Suppressor macrophage (primary cell): ENCODE results near the gene ATAT1.

Source experiments
- DNase-seq, 4 experiments: peaks; one replicate each; pipeline ENCODE4 v3.0.0-alpha.2; 2020 to 2022

The ATAT1 gene

DNA sequence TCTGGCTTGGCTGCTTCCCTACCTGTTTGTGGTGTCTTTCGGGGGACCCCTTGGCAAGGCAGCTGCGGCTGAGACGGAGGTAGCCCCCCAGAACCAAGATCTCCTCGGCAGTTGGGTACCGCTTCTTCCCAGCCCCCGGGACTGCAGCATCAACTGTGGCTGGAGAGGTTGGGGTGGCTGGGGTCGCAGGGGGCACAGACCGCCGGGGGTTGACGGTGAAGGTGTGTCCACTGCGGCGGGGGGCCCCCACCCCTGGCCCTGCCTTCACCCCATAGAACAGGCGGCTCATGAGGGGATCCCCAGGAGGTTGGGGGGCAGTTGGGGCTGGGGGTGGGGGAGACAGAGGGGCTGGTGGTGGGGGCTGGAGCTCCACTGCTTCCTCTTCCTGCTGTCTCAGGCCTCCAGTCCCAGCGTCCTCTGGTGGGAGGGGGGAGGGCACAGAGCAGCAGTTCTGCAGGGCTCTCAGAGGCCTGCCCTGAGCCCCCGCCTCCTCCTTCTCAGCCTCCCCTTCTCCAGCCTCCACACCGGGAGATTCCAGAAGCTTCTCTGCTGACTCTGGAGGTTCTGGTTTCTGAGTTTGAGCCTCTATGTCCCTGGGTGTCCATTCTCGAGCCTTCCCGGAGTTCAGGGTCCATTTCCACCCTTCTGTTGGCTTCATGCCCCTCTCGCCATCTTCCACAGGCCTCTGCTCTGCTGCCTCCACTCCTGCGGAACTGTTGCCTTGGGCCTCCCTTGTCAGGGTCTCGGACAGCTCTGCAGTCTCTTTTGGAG is 57.9 kb downstream of the ATAT1 start:
- peak; percentile 62 to 89 (median 82) for DNase-seq

GRCh38 chr6:30685157-30686008 is 58.7 kb downstream of the ATAT1 start:
- DNase-seq = peak; percentile 26 to 63 (median 50)

DNA sequence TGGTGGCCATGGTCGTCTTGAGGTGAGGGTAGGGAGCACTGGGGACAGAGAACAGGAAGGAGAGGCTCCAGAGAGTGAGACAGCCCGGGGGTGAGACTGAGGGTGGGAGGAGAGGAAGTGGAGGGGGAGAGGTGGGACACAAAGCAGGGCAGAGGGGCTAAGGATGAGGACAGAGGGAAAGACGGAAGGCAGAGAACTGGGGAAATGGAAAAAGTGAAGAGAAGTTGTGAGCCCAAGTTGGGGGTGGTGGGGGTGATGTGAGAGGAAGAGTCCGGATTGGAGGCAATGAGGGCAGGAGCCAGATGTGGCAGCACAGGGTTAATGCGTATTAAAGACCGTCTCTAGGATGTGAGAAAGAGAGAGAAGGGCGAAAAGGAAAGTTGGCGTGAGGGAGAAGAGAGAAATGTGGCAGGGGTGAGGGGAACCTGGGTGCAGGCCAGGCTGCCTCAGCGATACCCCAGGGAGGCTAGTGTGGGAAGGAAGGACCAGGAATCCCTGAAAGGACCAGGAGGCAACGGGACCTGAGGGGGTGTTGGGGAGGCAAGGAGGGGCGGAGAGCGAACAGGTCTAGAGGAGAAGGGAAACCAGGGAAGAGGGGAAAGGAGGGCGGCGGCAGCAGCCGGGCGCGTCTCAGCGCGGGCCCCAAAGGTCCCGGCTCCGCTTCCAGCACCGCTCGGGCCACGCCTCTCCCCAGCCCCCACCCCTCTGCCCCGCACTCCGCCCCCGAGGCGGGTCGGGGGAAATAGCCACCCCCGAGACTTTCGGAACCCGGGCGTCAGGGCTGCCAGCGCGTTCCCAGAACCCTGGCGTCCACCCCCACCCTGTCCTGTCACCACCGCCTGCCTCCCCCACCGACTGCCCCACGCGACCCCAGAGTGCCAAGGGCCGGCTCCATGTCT is 59.6 kb downstream of the ATAT1 start, which contains the start of gene PPP1R18:
TSS of gene PPP1R18 (minus strand) at position 637 of the 899 bp plus-strand sequence. CDS start at position 10, 627 bp downstream.
- DNase-seq = peak; percentile 68 to 93 (median 84)

GRCh38 chr6:30686908-30687658 is 60.4 kb downstream of the ATAT1 start:
- peak; percentile 93 to 97 (median 96) for DNase-seq

DNA sequence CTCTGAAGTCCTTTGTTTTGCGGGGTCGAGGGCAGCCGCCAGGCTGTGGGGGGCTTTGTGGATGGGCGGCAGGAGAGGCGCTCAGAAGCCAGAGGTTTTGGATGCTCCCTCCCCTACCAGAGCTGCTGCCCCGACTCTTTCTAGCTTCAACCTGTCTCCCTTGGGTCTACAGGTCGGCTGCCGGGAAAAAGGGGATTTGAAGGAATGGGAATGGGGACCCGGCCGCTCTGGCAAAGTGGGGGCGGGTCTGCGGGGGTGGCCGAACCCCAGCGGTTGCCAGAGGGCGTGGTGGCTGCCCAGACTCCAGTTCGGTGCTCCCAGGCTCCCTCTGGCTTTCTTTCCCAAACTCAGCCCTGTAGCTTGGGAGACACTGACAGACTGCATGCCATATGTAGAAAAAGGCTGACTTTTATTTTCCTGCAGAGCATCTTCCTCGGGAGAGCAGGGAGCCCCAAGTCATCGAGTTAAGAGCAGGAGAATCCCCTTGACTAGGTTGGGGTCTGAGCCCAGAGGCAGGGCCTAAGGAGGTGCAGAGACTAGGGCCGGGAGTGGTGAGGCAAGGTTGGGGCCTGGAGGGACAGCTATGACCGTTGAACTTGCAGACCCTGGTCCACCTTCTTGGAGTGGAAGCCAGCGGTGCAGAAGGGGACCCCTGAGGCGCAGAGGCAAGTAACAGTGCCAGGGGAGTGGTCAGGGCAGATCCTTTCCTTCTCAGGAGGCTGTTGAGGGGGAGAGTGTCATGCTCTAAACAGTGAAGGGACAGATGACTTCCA is 61.2 kb downstream of the ATAT1 start:
- DNase-seq = peak in 2 of 4 experiments; percentile 32 to 49

DNA sequence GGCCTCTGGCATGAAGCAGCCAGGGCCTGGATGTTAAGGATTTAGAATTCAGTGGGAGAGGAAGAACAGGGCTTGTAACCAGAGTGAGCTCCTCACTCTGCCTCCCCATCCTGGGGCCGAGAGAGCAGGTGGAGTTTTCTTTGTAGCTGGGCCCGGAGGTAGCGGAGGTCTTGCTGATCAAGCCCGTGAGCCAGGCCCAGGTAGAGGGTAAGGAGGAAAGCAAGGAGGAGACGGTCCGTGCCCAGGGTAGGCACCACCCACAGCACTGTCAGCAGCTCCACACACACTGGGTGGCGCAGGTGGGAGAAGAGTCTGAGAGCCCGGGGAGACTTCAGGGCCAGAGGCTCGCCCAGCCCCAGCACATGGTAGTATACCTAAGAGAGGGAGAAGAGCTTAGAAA is 61.9 kb downstream of the ATAT1 start:
- no peak for DNase-seq

DNA sequence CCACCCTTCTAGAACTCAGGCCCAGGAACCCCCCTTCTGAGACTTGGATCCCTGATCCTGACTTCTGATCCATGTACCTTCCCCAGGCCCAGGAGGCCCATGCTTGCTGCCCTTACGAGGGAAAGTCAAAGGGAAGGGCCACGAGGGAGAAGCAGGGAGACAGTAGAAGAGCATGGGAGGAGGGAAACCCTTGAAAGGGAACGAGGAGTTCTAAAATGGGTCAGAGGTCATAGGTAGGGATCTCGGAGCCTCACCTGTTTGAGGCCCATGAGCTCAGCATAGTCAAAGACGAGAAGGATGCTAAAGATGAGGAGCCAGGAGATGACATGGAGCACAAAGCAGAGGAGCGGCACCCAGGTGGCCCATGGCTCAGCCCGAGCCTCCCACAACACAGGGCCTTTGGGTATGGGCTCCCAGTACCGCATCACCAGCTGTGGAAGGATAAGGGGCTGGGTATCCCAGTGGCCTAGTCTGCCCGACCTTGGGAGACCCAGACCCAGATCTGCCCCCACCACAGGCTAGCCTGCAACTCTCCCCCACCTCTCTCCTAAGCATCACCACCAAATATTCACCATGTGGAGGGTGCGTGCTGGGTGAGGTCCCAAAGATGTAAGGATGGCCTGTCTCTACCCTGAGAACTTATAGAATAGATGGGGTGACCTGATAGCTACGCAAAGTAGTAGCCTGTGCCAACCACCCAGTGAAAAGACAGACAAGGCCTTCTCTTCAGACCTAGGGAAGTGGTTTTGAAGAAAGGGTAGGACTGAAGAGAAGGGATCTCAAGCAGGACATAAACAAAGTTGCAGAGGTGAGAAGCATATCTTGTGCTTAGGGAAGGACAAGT is 62.6 kb downstream of the ATAT1 start:
- DNase-seq = no peak

DNA sequence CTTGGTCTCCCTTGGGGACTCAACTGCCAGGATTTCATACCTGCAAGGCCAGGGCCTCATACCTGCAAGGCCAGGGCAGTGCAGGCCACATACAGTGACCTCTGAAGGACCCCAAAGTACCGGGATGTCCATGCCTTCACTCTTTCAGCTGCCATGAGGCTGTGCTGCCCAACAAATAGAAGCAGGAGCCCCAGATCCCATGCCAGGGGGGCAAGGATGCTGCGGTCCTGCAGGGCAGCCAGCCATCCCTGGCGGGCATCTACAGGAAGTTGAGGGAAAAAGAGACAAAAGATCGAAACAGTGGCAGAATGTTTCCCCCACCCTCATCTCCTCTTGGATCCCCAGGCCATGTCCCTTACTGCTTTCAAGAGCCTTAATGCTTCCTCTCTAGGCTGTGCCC is 63.3 kb downstream of the ATAT1 start:
- DNase-seq = no peak

- peak; percentile 88 to 96 (median 94) for DNase-seq
Measured at GRCh38 chr6:30690403-30691207, 63.9 kb downstream of the ATAT1 start, which contains the start of gene NRM. TSS of gene NRM (minus strand) at chr6:30690984. CDS start at chr6:30690974, 10 bp downstream.

DNA sequence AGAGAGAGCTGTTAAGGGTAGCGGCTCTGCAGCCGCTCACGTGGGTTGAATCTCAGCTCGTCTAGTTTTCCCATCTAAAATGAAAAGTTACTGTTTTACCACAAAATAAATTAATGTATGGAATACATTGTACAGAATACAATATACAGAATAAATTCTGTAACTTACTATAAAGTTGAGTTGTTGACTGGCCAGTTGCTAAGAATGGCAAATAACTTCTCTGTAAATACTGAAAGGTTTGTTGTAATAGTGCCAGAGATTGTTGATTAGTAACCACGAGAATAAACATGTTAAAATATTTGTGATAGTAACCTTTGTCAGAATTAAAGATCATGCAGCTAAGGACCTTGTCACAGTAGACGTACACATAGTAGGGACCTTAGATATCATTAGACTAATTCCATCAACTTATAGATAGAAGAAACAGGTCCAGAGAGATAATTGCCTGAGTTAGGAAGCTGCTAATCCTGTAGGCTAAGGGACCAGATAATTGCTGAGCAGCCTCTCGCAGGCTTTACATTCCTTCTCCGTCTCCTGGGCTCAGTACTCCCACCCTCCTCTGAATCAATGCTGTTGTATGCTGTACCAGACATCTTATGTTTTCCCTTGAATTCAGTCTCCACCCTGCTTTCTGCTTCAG is 64.7 kb downstream of the ATAT1 start:
- DNase-seq = no peak
